DMS114 treated with DMSO at 0.1 percent for 48 hours (cell line): Measurements from ENCODE around the gene OLIG2.

Experiments used
- DNase-seq: peaks from one replicate; lab custom pipeline; 2025; ENCODE audit not compliant: unreplicated experiment; lab: John Stamatoyannopoulos, UW

The OLIG2 gene

GRCh38 chr21:33032434-33033047, 6.8 kb downstream of the OLIG2 start:
- no peak for DNase-seq

- DNase-seq: no peak
Observed at GRCh38 chr21:33033094-33033951, 7.6 kb downstream of the OLIG2 start.

DNA sequence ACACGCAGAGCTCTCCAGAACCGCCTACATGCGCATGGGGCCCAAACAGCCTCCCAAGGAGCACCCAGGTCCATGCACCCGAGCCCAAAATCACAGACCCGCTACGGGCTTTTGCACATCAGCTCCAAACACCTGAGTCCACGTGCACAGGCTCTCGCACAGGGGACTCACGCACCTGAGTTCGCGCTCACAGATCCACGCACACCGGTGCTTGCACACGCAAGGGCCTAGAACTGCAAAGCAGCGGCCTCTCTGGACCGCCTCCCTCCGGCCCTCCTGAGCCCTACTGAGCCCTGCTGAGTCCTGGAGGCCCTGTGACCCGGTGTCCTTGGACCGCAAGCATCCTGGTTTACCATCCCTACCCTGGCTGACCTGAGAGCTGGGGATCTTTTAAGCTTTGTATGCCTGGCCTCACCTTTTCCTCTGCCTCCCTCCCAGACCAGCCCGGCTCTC, 8.3 kb downstream of the OLIG2 start:
- DNase-seq: no peak

DNA sequence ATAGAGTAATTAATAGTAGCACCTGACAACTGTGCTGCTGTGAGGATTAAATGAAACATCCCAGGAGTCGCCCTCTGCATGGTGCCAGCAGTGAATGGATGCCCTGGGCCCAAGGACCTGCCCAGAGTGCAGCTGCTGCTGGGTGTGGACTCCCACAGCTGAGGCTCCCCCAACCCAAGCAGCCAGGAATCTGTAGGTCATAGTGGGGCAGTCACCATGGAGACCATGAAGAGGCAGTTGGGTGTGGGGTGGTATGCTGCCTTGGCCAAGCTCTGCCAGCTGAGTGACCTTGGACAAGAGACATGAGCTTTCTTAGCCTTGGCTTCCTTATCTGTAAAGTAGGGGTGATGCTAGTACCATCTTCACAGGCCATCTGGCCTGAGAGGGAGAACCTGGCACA, 9.4 kb downstream of the OLIG2 start:
- DNase-seq: no peak

- DNase-seq: no peak
Observed at GRCh38 chr21:33036430-33037162, 10.9 kb downstream of the OLIG2 start.

DNA sequence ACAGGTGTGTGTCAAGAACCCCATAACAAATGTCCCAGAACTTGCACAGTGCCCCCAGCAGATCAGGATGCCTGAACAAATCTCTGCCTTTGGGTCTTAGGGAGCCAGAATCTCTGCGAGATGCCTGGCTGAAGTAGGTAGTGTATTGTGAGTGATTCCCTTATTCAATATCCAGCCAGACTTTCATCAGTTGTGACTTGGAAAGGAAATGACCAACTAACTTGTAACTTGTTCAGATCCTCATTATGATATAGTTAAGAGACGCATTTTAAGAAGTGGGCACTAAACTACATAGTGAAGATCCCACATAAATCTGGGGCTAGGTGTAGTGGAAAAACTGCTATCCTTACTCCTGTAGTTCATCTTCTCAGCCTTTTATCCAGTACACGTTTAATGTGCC, 11.8 kb downstream of the OLIG2 start:
- no peak for DNase-seq

DNA sequence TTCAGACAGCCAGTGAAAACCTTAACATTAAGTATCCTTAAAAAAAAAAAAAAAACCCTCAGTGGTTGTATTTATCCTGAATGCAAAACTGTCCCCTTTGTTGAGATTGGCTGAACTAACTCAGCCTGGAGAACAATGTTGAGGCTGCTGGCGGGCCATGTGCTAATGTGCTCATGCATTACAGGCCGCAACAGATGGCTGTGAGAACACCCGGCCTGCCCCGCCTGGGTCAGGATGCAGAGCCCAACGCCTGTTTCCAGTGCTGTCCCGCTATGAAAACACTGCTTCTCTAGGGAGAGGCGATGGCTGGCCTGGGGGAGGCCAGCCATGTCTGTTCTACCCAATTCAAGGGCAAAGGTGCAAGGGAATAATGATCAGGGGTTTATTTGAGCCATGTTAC, 13.8 kb downstream of the OLIG2 start:
- no peak for DNase-seq

DNA sequence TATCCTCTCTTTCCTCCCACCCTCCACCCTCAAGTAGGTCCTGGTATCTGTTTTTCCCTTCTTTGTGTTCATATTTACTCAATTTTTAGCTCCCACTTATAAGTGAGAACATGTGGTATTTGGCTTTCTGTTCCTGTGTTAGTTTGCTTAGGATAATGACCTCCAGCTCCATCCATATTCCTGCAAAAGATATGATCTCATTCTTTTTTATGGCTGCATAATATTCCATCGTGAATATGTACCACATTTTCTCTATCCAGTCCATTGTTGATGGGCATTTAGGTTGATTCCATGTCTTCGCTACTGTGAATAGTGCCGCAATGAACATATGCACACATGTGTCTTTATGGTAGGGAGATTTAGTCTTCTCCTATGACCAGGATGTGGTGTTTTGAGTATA, 14.5 kb downstream of the OLIG2 start:
- DNase-seq: no peak

- no peak for DNase-seq
Observed at GRCh38 chr21:33041981-33042380, 16.2 kb downstream of the OLIG2 start.

- no peak for DNase-seq
Observed at GRCh38 chr21:33042812-33043211, 17.1 kb downstream of the OLIG2 start.

DNA sequence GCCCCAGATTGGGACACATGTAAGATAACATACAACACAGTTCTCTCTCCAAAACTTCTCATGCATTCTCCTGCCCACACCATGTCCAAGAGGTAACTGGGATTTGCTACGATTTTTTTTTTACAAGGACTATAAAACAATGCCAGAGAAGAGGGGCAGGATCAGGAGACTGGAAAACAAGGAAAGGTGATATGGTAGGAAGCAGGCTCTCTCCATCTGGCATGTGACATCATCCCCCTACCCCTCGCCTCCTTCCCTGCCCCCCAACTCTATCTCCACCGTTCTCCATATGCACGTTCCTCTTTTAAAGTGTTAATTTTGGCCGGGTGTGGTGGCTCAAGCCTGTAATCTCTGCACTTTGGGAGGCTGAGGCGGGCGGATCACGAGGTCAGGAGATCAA, 20.7 kb downstream of the OLIG2 start:
- no peak for DNase-seq

- DNase-seq: no peak
Observed at GRCh38 chr21:33047231-33047630, 21.5 kb downstream of the OLIG2 start.

DNA sequence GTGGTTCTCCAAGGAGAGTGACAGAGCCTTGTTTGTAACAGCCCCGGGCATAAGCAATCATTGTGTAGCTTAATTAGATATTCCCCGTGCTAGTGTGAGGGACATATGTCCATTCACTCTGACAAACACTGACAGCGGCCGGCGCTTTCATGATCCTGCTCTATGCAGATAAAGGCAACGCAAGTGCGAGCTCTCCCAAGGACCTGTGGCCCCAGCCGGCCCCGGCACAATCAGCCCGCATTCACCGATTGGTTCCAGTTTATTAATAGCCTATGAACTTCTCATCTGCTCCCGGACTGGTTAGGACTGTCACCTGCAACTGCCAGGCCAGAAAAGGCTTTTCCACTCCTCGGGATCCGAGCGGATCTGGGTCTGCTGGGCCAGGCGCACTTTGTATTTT, 26.2 kb downstream of the OLIG2 start:
- DNase-seq: no peak

DNA sequence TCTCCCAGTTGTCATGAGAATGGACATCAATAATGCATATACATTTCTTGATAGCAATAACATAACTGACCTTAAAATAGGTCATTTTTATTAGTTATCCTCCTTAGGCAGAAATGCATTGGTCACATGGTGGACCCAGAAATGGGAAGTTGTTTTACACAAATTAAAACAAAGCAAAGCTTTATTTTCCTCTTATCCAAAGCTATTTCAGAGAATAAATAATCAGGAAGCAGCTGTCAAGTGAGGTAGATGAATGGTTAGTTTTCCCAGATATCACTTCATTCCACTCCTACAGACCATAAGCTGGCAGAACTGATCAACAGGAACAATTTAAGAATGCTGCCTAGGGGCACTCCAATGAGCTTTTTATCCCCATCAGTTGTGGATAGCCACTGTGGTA, 28.2 kb downstream of the OLIG2 start:
- no peak for DNase-seq

DNA sequence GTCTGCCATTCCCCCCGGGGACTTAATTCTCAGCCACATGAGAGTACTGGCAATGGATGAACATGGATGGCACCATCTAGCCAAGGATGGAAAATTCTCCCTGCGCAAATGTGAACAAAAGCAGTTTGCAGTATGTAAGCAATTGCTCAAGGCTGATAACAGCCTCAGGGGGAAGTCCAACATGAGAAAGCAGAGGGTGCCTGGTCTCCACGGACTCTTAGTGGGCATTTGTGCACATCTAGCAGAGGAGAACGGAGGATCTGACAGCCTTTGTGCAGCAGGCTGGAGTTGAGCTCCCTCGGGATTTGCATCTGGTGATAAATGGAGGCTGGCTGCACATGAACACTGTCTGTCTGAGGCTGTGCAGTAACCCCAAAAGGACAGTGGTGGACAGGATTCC, 30.3 kb downstream of the OLIG2 start:
- DNase-seq: no peak

- no peak for DNase-seq
Observed at GRCh38 chr21:33057385-33057940, 31.7 kb downstream of the OLIG2 start.

- no peak for DNase-seq
Observed at GRCh38 chr21:33058527-33058926, 32.8 kb downstream of the OLIG2 start.

DNA sequence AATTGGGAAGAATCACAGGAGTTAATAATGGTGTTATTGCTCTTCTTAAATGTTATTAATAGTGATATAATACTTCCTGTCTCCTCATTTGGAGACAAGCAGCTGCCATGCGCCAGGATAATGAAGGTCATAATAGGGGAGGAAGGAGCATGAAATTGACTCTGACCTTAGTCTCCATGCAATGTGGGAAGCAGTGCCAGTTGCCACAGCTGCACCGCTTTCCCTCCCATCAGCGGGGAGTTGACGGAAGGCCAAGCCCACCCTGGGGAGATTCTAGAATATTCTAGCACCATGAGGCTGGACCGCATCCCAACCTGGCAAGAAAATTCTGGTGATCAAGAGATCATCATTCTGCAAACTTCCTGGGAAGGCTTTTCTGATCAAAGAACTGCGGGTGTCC, 33.2 kb downstream of the OLIG2 start:
- DNase-seq: no peak

DNA sequence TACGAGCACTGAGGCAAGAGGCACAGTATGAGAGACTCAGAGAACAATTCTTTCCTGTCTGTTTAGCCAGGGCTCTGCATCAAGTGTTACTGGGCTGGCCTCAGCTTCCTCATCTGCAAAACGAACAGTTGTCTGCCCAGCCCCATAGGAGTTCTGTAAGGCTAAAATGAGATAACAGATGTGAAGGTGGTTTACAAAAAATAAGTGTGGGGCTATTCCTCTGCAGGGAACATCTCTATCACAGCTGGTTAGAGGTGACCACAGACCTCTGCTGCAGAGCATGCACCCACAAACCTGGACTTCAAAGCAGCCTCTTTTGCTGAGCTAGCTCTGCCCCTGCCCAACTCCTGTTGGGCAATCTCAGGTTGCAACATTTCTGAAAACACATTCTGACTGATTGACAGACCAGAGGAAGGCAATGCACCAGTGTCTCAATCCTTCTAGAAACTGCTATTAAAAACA, 33.7 kb downstream of the OLIG2 start:
- no peak for DNase-seq

- no peak for DNase-seq
Observed at GRCh38 chr21:33061233-33061632, 35.5 kb downstream of the OLIG2 start.

- DNase-seq: no peak
Observed at GRCh38 chr21:33063375-33063883, 37.7 kb downstream of the OLIG2 start.
